GM21528 (cell line): ENCODE measurements around the gene CLDN9.
A peak's percentile ranks its signal among the peaks of the same experiment; 100 is the strongest.

Experiments
- ATAC-seq: cut with Tn5 transposase; IDR thresholded peaks from one replicate; pipeline ENCODE4 v1.9.1; 2021; ENCODE audit warnings: mild to moderate bottlenecking, moderate library complexity; ENCODE audit not compliant: unreplicated experiment, low FRiP score

Gene CLDN9, protein sequence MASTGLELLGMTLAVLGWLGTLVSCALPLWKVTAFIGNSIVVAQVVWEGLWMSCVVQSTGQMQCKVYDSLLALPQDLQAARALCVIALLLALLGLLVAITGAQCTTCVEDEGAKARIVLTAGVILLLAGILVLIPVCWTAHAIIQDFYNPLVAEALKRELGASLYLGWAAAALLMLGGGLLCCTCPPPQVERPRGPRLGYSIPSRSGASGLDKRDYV

GRCh38 chr16:3012828-3013420 lies at the start of gene CLDN9:
TSS of gene CLDN9 (plus strand) at chr16:3012923. CDS start at chr16:3013363, 440 bp downstream.
- ATAC-seq: no peak

DNA sequence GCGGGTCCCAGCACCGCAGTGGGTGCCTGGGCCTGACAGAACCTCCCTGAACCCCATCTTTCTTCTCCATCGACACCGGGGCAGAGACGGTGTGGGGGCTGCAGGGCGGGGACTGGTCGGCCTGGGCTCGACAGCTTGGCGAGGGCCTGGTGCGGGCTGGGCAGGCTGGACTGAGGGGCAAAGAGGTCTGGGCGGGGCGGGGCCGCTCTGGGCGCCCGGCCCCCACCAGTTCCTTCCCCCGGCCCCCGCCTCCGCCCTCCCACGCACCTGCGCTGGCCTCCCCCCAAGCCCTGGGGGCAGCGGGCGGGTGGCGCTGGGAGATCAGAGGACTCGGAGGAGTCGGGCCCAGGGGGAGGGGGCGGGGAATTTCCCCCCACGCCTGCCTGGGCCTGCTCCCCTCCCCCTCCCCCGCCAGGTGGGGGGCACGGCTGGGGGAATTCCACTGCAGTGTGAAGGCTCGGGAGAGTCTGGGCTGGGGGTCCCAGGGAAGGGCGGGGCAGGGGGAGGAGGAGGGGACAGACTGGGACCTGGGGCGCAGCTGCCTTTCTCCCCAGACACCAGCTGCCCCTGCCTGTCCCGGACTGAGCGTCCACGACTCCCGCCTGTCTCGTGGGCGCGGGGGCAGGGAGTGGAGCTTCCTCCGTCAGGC lies 49.5 kb upstream of the CLDN9 start:
- ATAC-seq: no peak

DNA sequence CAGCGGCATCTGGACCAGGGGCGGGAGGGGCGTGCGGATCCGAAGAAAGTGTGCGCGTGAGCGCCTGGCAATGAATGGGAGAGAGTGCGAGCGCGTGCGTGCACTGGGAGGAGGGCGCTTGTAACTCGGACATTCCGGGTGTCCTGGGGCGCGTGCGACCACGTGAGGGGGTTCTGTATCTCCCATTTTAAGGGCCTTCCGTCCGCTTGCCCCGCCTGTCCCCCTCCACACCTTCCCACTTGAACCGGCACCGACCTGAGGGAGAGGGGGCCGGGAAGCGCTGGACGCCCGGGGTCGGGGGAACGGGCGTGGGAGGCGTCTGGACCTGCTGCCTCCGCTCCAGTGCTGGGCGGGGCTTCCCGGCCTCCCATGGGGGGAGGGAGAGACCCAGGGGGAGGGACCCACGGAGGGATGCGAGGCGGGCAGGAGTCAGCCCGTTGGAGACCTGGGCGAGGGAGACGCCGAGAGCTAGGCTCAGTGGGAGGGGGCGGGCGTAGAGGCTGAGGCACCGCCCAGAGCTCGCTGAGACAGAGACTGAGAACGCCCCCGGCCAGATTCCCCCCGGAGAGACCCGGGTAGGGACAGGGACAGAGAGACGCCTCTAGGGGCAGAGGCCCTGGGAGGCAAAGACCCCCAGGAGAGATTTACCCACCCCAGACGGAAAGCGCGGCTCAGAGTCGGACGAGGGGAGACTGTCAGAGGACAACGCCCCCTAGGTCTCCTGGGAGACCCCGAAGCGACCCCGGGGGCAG lies 48.8 kb upstream of the CLDN9 start, which contains the start of gene KREMEN2:
Gene KREMEN2 (plus strand): TSS at position 553 of the 752 bp plus-strand sequence. CDS start 246 bp downstream, outside the sequence.
- no peak for ATAC-seq

DNA sequence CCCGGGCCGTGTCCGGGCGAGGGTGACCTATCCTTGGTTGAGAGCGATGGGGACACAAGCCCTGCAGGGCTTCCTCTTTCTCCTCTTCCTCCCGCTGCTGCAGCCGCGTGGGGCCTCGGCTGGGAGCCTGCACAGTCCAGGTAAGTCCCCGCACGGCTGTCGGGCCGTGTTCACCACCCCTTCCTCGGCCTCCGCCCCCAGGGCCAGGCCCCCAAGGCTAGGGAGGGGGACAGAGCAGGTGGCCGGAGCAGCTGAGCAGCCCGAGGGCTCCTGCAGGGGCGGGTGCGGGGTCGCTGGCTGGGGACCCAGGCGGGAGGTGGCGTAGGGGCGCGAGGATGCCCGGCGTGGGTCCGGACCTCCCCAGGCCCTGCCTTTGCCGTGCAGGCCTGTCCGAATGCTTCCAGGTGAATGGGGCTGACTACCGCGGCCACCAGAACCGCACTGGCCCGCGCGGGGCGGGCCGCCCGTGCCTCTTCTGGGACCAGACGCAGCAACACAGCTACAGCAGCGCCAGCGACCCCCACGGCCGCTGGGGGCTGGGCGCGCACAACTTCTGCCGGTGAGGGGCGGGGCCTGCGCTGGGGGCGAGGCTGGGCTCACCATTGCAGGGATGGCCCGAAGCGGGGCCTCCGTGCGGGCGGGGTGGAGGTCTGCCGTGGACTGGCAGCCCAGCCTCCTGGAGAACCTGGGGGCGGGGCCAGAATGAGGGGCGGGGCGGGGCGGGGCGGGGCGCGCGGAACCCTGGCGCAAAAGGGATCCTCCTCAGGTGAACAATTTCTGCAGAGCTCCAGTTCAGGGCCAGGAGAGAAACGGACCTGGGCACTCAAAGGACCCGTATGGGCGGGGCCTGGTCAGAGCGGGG lies 48.0 kb upstream of the CLDN9 start:
- ATAC-seq: no peak

- ATAC-seq: no peak
Measured at GRCh38 chr16:2966043-2966807, 46.5 kb upstream of the CLDN9 start.

GRCh38 chr16:2966808-2967191 lies 45.9 kb upstream of the CLDN9 start:
- no peak for ATAC-seq

DNA sequence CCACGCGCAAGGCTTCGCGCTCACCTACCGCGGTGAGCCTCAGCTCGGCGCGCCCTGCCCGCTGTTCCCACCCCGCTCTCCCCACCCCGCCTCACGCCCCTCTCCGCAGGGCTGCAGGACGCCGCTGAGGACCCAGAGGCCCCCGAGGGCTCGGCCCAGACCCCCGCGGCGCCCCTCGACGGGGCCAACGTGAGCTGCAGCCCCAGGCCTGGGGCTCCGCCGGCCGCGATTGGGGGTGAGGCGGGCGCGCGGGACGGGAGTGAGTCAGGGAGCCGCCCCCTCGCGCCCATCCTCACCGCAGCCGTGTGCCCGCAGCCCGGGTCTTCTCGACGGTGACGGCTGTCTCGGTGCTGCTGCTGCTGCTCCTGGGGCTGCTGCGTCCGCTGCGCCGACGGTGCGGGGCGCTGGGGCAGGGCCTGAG lies 45.5 kb upstream of the CLDN9 start:
- ATAC-seq: no peak

- no peak for ATAC-seq
Measured at GRCh38 chr16:2967721-2968161, 45.0 kb upstream of the CLDN9 start.

- no peak for ATAC-seq
Measured at GRCh38 chr16:2968368-2968737, 44.4 kb upstream of the CLDN9 start.

DNA sequence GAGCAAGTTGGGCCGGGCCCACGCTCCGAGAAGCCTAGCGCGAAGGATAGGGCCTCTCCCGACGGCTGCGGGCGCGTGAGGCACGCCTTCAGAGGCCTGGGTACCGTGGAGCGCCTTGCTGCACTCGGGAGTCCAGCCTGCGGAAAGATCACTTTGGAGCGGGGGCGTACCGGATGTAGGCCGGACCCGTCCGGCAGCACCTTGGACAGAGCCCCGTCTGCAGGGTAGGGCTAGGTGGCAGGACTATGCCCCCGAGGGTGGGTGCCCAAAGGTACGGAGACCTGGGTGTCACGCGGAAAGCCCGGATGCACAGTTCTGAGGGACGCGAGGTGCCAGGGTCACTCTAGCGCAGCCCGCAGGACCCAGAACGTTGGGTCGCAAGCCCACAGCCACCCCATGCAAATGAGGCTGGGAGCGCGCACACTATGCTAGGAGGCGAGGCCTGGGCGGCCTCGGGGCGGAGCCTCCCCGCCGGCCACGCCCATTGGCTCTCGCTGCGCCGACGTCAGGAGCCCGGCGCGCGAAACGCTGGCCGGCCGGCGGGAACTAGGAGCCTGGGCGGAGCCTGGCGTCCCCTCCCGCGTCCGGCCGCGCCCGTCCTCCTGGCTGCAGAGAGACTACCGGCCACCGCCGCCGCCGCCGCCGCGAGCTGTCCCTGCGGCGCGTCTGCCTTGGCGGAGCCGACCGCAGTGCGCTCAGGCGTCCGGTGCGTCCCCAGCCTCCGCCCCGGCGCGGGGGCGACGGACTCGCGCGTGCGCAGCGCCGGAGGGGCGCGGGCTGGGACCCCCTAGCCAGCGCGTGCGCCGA lies 43.8 kb upstream of the CLDN9 start, which contains the start of gene PAQR4:
Gene PAQR4 (plus strand): TSS at position 611 of the 807 bp plus-strand sequence. CDS start 327 bp downstream, outside the sequence.
- peak; percentile 68 for ATAC-seq

DNA sequence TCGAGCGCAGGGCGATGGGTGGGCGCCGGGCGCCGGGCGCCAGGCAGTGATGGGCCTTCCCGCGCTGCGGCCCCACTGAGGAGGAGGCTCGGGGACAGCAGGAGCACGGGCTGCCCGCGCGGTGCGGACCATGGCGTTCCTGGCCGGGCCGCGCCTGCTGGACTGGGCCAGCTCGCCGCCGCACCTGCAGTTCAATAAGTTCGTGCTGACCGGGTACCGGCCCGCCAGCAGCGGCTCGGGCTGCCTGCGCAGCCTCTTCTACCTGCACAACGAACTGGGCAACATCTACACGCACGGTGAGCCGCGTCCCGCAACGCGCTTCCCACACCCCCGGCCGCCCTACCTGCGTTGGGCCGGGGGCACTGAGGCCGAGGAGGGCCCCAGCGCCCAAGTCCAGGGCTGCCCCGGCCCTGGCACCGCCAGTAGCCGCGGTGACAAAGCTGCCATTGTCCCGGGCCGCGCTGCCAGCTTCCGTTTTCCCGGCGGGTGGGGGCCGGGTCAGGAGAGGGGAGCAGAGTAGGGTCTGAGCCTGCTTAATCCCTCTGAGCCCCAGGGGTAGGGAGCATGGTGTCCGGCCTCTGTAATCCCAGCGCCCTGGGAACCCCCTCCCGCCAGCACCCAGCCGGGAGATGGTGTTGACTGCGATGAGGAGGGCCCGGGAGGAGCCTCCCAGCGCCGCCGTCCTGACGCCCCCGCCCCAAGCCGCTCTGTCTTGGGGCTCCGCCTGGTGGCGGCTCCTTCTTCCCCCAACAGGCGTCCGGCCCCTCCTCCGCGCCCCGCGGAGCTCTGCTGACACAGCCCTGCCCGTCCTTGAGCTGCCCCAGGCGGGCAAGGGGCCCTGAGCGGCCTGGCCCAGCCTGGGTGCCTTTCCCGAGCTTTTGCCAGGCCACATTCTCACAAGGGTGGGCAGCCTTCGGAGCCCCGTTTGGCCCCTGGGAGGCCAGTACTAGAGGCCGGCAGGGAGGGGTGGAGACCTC lies 42.9 kb upstream of the CLDN9 start:
- peak; percentile 40 for ATAC-seq

- ATAC-seq: no peak
Measured at GRCh38 chr16:2970563-2970962, 42.2 kb upstream of the CLDN9 start.

- ATAC-seq: no peak
Measured at GRCh38 chr16:2971134-2971984, 41.4 kb upstream of the CLDN9 start.

DNA sequence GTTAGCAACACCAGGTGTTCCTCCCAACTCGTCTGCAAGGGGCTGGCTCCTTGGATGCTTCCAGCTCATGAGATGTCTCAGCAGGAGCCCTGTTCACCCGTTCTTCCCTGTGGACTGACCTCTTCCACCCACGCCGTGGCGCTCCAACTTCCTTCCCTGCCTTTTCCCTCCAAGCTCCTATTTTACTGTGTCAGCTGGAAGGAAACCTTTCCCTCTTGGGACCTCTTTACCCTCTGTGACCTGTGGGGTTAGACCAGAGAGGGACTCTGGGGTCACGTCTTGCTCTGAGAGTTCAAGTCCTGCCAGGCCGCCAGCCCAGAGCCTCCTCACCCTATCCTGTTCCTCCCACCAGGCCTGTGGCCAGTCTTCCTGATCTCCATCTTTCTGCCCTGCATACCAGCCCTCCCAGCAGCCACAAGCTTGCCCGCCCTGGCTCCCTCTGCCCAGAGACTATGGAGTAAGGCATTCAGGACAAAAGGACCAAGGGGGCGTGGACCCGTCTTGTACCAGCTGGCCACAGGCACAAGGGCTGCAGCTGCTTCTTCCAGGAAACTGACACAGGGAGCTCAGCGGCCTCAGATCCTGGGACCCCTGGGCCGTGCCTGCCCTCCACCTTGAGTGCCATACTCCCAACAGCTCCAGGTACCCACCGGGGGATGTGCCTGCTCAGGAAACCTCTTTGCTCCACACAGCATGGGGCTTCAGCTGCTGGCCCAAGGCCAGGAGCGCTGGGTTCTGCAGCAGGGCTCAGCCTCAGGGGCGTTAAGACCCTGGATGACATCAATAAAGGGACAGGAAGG lies 40.5 kb upstream of the CLDN9 start:
- ATAC-seq: no peak

GRCh38 chr16:2973093-2973492 lies 39.6 kb upstream of the CLDN9 start:
- ATAC-seq: no peak
